ENCODE measurements around the gene CWC25. TPM values are rescaled to one million over a fixed set of nuclear protein-coding genes. Genes with fewer than 3 reads are reported as not detected.

CWC25 gene
- total and polyA plus RNA-seq, 2 of the 13 experiments (the other 11 are each of a cell fraction or from before 2014, with no cell fraction given), result 15.6 to 22.7 TPM

- Histone ChIP-seq H3K27me3 (ENCODE audit: control insufficient read depth in 1 of 2, insufficient read depth in 2 of 2, low read length in 2 of 2) (no peaks in the 10 kb centered on the region), H3K27ac (ENCODE audit: extremely low read length, insufficient read depth, low read length) (no peak overlapping the region), H3K4me2 (ENCODE audit: low read depth, low read length) (peak overlapping the region; percentile 86), H4K20me1 (ENCODE audit: insufficient read depth, low read length) (peaks cover 22% of the 10 kb centered on the region; the same call in 1 of the 2 replicates), H3K9me3 (ENCODE audit: low read length) (no peaks in the 10 kb centered on the region), H3K79me2 (ENCODE audit: insufficient read depth, low read length) (peaks cover 55% of the 10 kb centered on the region), H3K4me1 (ENCODE audit: insufficient read depth, low read length) (peaks cover 39% of the 10 kb centered on the region), H2AFZ (ENCODE audit: low read length) (no peak overlapping the region), H3K9ac (ENCODE audit: insufficient read depth, low read depth, low read length) (peak overlapping the region; percentile 99; the same call in 1 of the 2 replicates), H3K4me3 (replicated peaks in 1 of 3; ENCODE audit: insufficient read depth in 1 of 3, low read depth in 2 of 3, low read length in 3 of 3) (peak overlapping the region; percentile 73 to 98 (median 90); a peak in 4 of 6 replicates), H3K36me3 (replicated peaks in 1 of 2; ENCODE audit: control insufficient read depth in 1 of 2, insufficient read depth in 2 of 2, low read length in 2 of 2) (peaks cover 5 to 19% of the 10 kb centered on the region in 2 experiments)
- BruUV-seq (replicated peaks), result no TSS peak
- ATAC-seq, result no peak
- intact Hi-C loops (cut with micrococcal nuclease; ENCODE audit: unreplicated experiment) (no loop called here), in situ Hi-C loops (cut with HindIII; ENCODE audit: extremely low pct_ligation_motif_present, low pct_unique_long_range_greater_than_20kb) (no loop called here)
- 0 out of 2 replicates have a peak, but pooled peaks have one; percentile 22 for TF ChIP-seq UBTF (CRISPR knock-in tag; IDR thresholded peaks at IDR 0.05)
- 0 out of 2 replicates have a peak, but pooled peaks have one; percentile 11 for TF ChIP-seq ZNF788 (CRISPR knock-in tag; IDR thresholded peaks at IDR 0.05; ENCODE audit: borderline replicate concordance)
- no peak for TF ChIP-seq ZUFSP (CRISPR knock-in tag; IDR thresholded peaks at IDR 0.05; ENCODE audit: borderline replicate concordance)
- TF ChIP-seq SNAPC2 (CRISPR knock-in tag; IDR thresholded peaks at IDR 0.05), result no peak
- ChIA-PET CTCF (ENCODE audit: low intra/inter-chr PET ratio, low total read pairs) (no interaction called here), POLR2A (interaction anchor here (1.1 to 1.8 kb wide), 6 partner anchors 8 to 121 kb away, joined by 3 to 7 read pairs (median 4); partner anchors contain the start of gene CWC25)
- FAIRE-seq, result no peak
- 80% methylated on average over 5 of the region's 5 CpGs for WGBS (ENCODE audit: low lambda C conversion rate)
- no peak for DNase-seq (ENCODE audit: low spot score)
Observed at GRCh38 chr17:38797158-38797490, 28.0 kb downstream of the CWC25 start.

All from HepG2 (cell line).